NAMALWA (cell line): ENCODE results near the gene PPP1R1C.

ENCODE experiments used
- DNase-seq: peaks from one replicate; pipeline ENCODE4 v3.0.0-alpha.2; 2015; ENCODE audit warnings: low spot score

The PPP1R1C gene

DNA sequence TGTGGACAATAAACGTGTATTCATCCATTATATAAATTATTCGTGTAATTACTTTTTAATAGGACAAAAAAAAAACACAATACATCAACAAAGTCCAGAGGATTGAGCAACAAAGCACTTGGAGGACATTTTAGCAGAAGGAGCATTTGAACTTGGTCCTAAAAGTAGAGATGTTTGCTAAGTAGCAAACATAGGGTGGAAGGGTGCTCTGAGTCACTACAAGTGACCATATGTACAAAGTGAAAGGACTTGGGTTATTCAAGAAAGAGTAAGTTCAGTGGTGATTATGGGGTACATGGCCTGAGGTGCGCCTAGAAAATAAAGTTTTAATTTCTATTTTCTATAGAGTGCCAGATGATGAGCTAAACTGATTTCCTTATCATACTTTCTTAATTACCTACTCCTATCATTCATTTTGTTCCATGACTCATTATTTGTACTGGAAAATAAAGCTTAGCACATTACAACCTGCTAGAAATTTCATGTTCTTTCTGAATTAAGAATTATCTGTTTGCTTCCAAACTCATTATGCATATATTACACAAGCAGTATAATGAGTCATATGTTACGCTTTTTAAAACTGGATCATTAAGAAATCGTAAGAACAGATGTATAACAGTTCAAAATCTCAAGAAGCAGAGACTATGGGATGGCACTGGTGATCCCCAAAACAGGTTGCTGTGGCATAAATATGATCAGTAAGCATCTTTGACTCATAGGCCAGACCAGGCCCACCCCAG is 13.1 kb upstream of the PPP1R1C start:
- no peak for DNase-seq

DNA sequence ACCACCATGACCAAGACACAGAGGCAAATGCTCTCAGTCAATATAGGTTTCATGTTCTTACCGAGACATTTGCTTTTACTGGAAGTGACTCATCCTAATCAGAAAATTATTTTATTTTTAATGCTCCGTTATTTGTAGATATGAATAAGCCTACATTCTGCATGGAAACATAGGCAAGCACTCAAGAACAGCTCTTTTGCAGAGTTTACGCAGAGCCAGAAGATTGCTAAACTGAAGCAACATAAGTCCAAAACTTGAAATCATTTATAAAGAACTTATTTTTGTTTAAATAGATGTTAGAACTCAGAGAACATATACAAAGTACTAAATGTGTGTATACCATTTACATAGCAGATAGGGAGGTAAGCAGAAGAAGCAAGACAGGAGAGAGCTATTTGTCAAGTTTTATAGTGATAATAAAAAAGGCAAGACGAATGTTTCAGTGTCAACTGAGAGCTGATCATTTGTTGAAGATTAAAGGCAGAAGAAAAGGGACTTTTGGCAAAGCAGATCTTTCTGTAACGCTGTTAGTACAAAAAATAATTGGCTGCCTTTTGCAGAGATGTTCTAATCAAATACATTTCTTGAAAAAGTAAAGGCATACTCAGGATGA is 12.4 kb upstream of the PPP1R1C start:
- no peak for DNase-seq

DNA sequence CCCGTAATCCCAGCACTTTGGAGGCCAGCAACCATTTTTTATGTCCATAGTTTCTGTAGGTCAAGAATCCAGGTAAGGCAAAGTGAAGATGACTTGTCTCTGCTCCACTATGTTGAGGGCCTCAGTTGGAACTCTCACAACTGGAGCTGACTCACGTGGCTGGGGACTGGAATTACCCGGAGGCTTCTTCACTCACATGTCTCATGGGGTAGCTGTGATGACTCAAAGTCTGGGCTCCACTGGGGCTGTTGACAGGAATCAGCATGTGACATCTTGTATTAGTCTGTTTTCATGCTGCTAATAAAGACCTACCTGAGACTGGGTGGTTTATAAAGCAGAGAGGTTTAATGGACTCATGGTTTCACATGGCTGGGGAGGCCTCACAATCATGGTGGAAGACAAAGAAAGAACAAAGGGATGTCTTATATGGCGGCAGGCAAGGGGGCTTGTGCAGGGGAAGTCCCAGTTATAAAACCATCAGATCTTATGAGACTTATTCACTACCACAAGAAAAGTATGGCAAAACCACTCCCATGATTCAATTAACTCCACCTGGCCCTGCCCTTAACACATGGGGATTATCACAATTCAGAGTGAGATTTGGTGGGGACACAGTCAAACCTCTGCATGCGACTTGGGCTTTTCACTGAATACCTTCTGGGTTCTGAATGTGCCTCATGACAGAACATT is 7.8 kb upstream of the PPP1R1C start:
- DNase-seq = no peak

DNA sequence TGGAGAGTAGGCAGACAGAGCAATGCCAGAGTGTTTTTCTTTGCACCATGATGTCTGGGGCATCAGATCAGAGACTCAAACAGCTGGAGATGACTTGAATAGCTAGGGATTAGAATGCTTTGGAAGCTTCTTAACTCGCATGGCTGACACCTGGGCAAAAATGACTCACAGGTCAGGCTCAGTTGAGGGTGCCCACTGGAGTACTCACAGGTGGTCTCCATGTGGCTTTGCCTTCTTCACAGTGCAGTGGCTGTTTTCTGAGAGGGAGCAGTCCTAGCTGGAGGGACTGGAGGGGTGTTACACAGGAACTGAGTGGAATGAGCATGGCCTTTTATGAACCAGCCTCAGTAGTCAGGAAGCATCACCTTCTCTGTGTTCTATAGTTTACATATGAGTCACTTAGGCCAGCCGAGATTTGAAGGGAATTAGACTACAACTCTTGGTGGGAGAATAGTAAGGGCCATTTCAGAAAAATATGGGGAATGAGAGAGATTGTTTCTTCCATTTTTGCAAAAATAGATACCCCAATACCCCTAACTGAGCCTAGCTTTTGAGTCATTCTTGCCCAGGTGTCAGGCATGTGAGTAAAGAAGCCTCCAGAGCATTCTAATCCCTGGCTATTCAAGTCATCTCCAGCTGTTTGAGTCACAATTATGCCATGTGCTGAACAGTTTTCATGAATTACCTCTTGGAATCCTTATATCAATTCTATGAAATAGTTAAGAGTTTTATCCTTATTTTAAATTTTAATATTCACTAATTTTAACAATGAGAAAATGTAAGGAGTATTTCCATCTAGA is 7.1 kb upstream of the PPP1R1C start:
- no peak for DNase-seq

DNA sequence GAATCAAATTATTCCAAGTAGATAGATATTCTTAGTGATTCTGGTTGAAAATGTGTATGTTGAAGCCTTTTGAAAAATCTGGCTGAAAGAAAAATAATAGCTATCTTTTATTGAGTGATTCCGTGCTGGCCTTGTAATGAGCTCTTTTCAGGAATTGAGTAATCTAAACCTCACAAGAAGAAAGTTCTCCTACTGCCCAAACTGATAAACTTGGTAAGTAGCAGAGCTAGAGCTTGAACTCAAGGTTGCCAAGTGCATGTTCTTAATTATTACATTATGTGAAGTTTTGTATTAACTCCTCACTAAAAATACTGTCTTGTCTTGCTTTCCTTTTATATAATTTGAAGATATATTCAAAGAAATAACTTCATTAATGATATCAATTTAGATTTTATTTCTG is 1.6 kb upstream of the PPP1R1C start:
- DNase-seq = no peak

DNA sequence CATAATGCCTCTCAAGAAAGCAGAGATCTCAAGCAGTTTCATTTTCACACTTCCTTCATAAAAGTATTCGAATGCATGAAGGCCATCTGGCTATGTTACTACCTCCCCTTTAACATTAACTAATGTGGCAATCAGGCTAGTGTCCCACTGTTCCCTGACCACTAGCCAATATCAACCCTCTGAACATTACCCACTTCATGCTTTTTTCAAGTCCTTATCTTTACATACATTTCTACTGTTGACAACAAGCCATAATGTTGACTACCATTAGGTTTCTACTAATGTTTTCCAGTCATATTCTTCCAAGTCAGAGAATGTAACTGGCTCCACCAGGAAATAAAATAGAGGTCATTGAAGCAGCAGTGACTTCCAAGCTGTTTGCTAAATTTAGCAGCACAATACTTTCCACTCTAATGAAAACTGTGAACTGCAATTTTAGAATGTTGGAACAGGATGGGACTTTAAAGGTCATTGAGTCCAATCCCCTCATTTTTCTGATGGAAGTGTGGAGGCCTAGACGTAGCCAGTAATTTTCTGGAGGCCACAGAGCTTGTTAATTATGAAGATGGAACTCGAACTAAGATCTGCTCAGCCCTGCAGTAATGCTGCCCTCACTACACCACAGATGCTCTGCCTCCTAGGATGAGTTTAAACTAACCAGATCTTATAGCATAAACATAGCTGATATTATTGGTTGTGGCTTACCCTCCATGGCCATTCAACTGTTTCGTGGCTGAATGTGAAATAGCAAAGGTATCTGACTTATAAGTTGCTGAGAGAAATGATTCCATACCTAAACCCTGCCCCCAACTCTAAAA is 630 bp upstream of the PPP1R1C start:
- no peak for DNase-seq

DNA sequence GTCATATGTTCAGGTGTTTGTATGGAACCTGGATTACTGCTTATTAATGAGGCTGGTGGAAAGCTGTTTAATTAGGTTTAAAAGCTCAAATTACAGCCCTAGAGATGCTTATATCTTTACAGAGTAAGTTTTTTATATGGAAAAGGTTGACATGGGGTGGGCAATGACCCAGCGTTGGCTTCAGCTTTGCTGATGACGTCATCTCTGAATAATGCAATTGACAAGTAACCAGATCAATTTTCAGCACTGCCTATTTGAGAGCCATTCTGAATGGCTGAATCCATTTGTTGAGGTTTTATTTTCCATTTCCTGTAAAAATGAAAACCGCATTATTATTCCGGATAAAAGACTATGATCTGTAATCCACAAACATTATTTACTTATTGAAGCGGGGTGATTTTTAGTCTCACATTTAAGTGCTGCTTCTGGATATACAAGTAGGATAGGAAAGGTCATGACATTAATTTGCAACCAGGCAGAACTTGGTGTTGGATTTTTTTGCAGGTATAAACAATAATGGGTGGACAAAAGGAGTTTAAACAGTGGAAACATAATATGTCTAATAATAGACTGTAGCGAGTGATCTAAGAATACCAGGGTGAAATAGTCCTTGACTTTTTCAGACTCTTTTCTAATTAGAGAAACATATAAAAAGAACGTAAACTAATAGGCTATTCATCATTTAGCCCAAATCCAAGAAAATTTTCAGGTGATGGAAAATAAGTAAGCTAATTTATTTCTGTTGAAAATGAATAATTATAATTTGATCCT is 2.7 kb downstream of the PPP1R1C start:
- no peak for DNase-seq

DNA sequence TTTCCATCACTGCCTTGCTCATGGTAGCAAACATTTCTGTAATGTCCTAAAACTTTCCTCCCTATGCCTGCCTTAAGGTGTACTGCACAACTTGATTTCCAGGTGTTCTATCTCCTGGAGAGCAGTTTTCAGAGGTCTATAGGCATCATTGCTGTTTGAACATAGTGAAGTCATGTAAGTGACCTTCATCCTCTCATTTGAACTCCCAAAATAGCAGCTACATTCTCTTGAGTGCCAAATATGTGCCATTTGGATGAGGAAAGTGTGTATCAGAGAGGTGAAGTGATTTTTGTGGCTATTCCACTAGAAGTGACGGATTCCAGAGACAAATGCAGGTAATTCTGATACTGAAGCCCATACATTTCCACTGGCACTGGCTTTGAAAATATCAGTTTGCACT is 3.4 kb downstream of the PPP1R1C start:
- no peak for DNase-seq

DNA sequence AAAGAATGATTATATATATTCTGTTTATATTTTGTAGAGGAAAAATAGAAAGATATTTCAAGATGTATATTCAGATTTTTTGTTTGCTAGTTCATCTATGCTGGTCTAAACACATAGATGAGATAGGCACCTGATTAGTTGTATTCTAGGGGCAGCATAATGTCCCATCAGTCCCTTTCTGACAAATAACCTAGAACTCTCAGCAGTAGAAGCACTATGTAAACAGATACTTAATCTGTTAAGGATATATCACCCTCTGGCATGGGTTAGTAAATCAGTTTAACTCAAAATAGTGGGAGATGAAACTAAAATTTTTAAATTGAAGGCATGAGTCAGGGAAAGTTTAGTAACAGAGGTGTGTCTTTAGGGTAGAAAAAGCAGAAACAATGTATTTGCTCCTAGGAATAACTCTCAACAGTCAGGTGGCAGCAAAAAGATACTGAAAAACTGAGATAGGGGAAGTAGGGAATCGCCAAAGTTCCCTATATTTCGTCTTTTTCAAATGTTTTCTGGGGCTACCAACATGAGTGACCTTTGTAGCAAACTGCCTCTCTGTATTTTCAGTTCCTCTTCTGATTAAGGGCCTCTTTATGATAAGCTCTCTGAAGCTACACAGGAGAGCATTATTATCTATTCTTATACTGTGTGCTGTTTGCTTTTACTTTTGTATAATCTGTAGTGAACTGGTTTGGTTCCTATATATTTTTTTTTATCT is 5.7 kb downstream of the PPP1R1C start:
- DNase-seq = peak; percentile 50

DNA sequence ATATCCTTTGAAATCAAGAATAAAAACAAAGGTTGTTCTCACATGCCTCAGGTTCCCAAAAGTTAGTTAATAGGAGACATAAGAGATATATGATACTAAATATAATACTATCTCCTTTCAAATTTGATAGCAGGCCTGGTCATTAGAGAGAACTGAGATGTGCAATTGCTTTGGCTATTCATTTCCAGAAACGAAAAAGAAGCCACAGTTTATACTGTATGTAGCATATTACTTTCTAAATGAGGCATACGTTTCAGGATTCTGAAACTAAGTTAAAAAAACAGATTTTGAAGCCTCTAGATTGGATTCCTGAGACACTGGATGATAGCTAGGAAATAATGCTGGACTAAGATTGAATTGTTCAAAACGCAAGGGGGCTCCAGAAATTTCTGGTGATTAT is 7.1 kb downstream of the PPP1R1C start:
- no peak for DNase-seq

DNA sequence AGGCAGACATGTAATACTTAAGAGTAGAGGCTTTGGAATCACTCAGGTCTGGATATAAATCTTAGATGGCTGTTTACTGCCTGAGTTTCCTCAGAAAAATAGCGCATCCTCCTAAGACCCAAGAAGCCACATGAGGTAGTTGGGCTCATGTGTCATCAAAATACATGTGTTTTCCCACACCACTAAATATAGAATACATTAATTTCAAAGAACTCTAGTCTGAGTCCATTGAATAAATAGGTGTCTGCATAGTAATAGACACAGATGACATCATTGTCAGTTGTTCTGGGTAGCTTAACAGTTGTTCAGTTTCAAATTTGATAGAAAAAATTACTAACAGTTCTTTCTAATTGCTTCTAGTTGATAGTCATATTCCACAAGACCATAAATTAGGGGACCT is 9.6 kb downstream of the PPP1R1C start:
- DNase-seq = no peak

DNA sequence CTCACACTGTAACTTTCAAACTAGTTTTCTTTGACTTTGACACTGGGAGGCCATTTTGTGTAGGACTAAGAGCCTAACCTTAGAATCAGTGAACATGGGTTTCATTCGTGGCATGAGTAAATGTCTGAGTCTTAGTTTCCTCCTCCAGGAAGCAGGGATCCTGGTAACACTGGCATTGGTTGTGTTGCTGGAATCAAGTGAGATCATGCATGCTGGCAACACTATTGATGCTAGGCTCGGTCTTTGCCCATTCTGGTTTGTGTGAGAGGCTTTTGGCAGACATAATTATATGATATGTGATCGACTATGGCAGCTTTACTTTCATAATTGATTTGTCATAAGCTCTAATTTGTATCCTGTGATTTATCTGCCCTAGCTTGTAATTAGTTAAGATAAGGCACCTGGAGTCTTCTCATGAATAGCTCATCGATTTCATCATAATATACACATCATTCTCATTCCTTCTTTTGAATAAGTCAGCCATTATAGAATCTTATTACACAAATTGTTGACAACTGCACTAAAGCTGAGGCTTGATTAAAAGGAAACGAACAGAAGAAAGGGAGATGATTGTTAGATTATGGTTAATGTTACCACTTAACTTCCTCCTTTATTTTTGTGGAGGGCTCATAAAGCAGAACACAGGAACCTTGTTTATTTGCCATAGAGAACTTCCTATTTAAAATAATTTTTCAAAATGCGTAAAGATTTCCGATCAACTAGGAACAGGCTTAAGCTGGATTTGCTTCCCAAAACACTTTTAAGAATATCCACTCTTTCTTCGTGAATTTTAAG is 12.6 kb downstream of the PPP1R1C start:
- DNase-seq = no peak

DNA sequence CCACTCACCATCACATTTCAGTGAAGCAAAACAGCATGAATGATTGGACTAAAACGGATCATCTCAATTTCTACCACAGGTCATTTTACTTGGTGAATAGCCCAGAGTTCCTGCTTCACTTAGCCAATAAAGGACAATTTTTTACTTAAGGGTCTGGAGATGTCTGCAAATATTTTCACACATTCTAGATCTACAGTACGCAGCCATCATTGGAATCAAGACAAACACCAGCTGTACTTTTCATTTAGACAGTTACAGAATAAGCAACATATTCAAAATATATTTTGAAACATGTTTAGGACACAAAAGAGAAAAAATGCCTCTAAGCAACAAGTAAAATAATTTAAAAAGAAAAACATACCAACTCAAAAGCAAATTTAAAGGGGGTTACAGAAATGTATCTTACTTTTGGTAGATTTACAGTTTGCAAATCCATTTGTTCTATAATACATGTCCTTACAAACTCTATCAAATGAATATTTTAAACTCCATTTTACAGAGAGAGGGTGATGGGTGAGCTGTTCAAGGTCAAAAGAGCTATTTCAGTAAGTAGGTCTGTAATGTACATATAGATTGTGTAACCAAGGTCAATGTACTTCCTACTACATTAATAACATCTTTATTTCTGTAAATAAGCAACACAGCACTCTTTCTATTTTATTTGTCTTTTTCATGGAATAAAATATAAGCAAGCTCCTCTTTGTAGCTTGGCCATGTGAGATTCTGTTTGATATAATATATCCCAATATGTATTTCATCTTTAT is 13.4 kb downstream of the PPP1R1C start:
- no peak for DNase-seq

DNA sequence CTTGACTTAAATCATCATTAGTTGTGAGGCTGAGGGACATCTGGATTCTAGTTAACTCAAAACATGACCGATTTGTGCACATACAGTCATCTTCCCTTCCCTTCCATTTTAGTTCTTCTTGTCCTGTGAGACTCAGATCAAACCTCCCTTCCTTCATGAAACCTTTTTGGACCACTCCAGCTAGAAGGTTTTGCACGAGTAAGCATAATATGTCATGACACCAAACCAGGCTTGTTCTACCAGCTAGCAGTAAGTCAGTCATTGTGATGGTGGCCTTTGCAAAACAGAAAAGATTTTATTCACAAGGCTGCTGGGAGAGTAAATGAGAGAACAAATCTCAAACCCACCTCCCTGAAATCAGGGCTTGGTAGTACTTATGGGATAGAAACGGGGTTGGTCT is 14.3 kb downstream of the PPP1R1C start:
- no peak for DNase-seq

DNA sequence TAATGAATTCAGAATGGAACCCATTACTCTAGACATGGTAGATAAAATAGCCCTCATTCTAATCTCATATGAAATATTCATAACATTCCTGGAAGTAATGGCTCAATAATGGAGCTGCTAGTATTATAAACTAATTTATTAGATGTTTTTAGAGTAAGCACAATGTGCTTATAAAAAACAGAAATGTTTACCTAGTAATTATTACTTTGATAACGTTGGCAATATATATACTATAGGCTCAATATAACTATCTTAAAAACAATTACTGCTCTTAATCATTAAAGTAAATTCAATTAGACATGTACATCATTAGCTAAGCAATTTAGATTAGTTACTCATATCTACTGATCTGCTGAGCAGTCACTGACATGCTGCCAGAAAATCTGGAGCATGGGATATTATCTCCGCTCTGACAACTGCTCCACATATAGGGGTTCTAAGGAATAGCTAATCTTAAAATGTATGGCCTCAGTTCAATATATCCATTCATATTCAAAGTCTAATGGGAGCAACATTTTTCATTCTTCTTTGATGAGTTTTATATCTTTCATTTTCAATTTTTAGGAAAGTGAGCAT is 19.4 kb downstream of the PPP1R1C start:
- no peak for DNase-seq

DNA sequence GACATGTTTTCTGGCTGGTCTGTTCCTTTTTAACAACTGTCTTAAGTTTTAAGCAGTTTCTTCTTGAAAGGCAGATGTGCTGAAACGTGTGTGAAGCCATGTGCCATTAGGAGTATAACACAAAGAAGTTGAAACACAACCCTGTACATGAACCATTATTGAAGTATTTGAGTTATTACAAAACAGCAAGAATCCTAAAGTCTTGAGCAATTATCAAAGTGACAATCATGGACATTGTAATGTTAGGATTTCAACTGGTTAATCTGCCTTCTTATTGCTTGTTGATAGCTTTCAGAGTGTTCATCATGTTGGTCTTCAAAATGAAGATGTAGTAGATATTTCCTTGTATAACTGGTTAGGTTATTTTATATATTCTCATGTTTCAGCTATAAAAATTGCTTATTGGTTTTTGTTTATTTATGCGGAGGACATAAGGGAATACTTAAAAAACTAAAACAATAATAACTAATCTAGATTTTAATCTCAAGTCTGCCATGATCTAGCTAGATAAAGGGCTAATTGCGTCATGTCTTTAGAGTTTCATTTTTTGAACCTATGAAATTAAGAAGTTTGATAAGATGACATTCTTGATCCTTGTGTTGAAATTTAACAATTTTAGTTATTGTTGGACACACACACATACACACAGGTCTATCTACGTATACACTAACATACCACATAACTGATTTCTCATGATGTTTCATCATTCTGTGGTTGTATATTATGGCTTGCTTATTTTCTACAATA is 21.1 kb downstream of the PPP1R1C start:
- DNase-seq = no peak

DNA sequence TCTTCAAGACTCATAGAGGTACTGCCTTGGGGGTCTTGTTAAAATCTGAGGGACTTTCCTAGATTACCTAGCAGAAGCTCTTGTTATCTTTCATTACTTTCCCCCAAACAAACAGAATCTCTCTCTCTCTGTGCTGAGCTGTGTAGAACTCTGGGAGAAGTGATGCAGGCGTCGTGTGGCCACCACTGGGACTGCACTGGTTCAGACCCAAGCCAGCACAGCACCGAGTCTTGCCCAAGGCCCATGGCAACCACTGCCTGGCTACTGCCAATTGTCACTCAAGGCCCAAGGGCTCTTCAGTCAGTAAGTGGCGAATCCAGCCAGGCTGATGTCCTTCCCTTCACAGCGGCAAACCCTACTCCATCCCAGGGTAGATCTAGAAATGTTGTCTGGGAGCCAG is 28.6 kb downstream of the PPP1R1C start:
- DNase-seq = no peak
